NT2/D1 (cell line): Measurements from ENCODE around the gene UNC45B.

Source experiments
- SUZ12 ChIP-seq: IDR thresholded peaks from 2 replicates; pipeline ENCODE4 v1.6.1; 2011; ENCODE audit not compliant: insufficient read length, insufficient read depth; ENCODE audit errors: extremely low read depth
- YY1 ChIP-seq: IDR thresholded peaks from 2 replicates; pipeline ENCODE4 v1.6.1; 2011; ENCODE audit not compliant: insufficient read length, insufficient read depth
- ZNF274 ChIP-seq: IDR thresholded peaks from 2 replicates; pipeline ENCODE4 v1.6.1; 2011; ENCODE audit warnings: mild to moderate bottlenecking, low read depth, low read length

GRCh38 chr17:35142467-35142796 is 5.2 kb upstream of the UNC45B start:
- TF ChIP-seq SUZ12 (no peak), ZNF274 (no peak), YY1 (no peak)
